ENCODE data around the gene ATP6V0A1. TPM values are rescaled to one million over a fixed set of nuclear protein-coding genes. Genes with fewer than 3 reads are reported as not detected.
"Not testable (repeated sequence)": the region's sequence is repeated elsewhere in the genome, so short reads cannot be mapped to it uniquely, and the experiment has no call there.

ATP6V0A1 gene
- total and polyA plus RNA-seq, 2 donors (not counting 3 experiments of a cell fraction or from before 2014, with no cell fraction given), result 37.3 to 49.2 TPM

DNA sequence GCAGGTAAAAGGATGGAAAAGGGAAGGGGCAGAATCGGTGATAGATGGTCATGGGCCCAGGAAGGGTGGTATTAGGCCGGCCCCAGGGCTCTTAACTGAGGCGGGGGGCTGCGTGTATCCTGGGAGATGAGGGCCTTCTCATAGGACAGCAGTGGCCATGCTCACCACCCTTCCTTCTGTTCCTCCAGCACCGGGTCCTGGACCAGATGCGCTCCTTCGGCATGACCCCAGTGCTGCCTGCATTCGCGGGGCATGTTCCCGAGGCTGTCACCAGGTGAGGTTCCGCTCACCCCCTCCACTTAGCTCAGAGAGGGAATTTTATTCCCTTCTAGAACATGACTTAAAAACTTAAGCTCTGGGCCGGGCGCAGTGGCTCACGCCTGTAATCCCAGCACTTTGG, 79.8 kb downstream of the ATP6V0A1 start:
- Histone ChIP-seq H2AFZ (ENCODE audit: low read depth, low read length) (no peak overlapping the region), H3K4me3 (replicated peaks in 1 of 3; ENCODE audit: insufficient read depth in 1 of 3, low read depth in 1 of 3, low read length in 3 of 3) (no peak overlapping the region), H3K36me3 (ENCODE audit: control insufficient read depth in 2 of 2, extremely low read depth in 1 of 2, insufficient read depth in 2 of 2, low read length in 2 of 2) (peaks cover 2 to 10% of the 10 kb centered on the region in 2 experiments), H3K4me1 (ENCODE audit: control insufficient read depth, extremely low read depth, insufficient read depth, low read length) (peaks cover 23% of the 10 kb centered on the region), H3K9me3 (replicated peaks; ENCODE audit: control insufficient read depth, insufficient read depth, low read length) (no peaks in the 10 kb centered on the region), H3K27ac (ENCODE audit: insufficient read depth, low read depth, low read length) (no peak overlapping the region), H3K27me3 (ENCODE audit: control insufficient read depth in 2 of 2, insufficient read depth in 2 of 2, low read length in 2 of 2) (no peaks in the 10 kb centered on the region), H3K9ac (replicated peaks; ENCODE audit: extremely low read depth, insufficient read depth, low read length) (no peak overlapping the region), H4K20me1 (replicated peaks; ENCODE audit: control insufficient read depth, extremely low read depth, insufficient read depth, low read length) (no peaks in the 10 kb centered on the region), H3K4me2 (ENCODE audit: insufficient read depth, low read length) (no peak overlapping the region), H3K79me2 (ENCODE audit: control insufficient read depth, insufficient read depth, low read length) (peaks cover 4% of the 10 kb centered on the region), H3K9me1 (replicated peaks; ENCODE audit: control insufficient read depth, extremely low read depth, insufficient read depth, low read length) (no peaks in the 10 kb centered on the region)
- no peak for TF ChIP-seq POLR2AphosphoS5 (IDR thresholded peaks at IDR 0.05; ENCODE audit: insufficient read depth, low read depth, low read length)
- TF ChIP-seq, protein P1, sequence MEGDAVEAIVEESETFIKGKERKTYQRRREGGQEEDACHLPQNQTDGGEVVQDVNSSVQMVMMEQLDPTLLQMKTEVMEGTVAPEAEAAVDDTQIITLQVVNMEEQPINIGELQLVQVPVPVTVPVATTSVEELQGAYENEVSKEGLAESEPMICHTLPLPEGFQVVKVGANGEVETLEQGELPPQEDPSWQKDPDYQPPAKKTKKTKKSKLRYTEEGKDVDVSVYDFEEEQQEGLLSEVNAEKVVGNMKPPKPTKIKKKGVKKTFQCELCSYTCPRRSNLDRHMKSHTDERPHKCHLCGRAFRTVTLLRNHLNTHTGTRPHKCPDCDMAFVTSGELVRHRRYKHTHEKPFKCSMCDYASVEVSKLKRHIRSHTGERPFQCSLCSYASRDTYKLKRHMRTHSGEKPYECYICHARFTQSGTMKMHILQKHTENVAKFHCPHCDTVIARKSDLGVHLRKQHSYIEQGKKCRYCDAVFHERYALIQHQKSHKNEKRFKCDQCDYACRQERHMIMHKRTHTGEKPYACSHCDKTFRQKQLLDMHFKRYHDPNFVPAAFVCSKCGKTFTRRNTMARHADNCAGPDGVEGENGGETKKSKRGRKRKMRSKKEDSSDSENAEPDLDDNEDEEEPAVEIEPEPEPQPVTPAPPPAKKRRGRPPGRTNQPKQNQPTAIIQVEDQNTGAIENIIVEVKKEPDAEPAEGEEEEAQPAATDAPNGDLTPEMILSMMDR (IDR thresholded peaks at IDR 0.05; ENCODE audit: extremely low read depth in 1 of 2, insufficient read depth in 1 of 2, low read depth in 1 of 2, low read length in 2 of 2), result no peak
- no peak for TF ChIP-seq JUN (IDR thresholded peaks at IDR 0.05; ENCODE audit: borderline replicate concordance, insufficient read depth, insufficient read length, low read depth)
- TF ChIP-seq POLR2A (IDR thresholded peaks at IDR 0.05; ENCODE audit: low read depth, low read length), result no peak
- TF ChIP-seq EZH2 (IDR thresholded peaks at IDR 0.05; ENCODE audit: borderline replicate concordance, low read depth, low read length, severe bottlenecking), result no peak
- TF ChIP-seq GATA2 (IDR thresholded peaks at IDR 0.05; ENCODE audit: insufficient read depth, insufficient read length, low read depth, low read length), result no peak
- no peak for TF ChIP-seq FOS (IDR thresholded peaks at IDR 0.05; ENCODE audit: borderline replicate concordance, insufficient read depth, low read length)
- no peak for TF ChIP-seq MYC (IDR thresholded peaks at IDR 0.05; ENCODE audit: low read depth, low read length)
- TF ChIP-seq, protein P2, sequence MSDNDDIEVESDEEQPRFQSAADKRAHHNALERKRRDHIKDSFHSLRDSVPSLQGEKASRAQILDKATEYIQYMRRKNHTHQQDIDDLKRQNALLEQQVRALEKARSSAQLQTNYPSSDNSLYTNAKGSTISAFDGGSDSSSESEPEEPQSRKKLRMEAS (IDR thresholded peaks at IDR 0.05; ENCODE audit: insufficient read depth, insufficient read length), result no peak
- intact Hi-C loops (cut with micrococcal nuclease) (no loop called here), dilution Hi-C loops (cut with MboI; ENCODE audit: extremely low pct_ligation_motif_present, low sequenced_read_pairs) (no loop called here)
- DNase-seq (ENCODE audit: low read depth, low spot score) (no peak), FAIRE-seq (no peak)
- CTCF ChIA-PET, result interaction anchor here (3.1 kb wide), 1 partner anchor 11 kb away, joined by 14 read pairs; no protein-coding TSS in a partner anchor
- no TSS peak for BruUV-seq (replicated peaks)
- POLR2A ChIA-PET, result no interaction called here

DNA sequence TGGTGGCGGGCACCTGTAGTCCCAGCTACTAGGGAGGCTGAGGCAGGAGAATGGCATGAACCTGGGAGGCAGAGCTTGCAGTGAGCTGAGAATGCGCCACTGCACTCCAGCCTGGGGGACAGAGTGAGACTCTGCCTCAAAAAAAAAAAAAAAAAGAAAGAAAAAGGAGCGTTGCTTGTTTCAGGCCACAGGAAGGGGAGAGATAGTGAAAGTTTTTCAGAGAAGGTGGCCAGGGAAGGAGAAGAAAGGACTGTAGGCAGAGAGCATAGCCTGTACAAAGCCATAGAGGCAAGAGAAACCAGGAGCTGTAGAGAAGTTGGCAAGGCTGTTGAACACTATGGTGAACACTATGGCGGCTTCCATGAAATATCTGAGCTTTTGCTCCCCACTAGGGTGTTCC, 81.9 kb downstream of the ATP6V0A1 start:
- peaks cover 20% of the 10 kb centered on the region for H3K4me1 ChIP-seq (ENCODE audit: control insufficient read depth, extremely low read depth, insufficient read depth, low read length)
- H3K9me3 ChIP-seq (replicated peaks; ENCODE audit: control insufficient read depth, insufficient read depth, low read length); BruUV-seq (replicated peaks); H2AFZ ChIP-seq (ENCODE audit: low read depth, low read length); H3K79me2 ChIP-seq (ENCODE audit: control insufficient read depth, insufficient read depth, low read length); DNase-seq (ENCODE audit: low read depth, low spot score); dilution Hi-C loops (cut with MboI; ENCODE audit: extremely low pct_ligation_motif_present, low sequenced_read_pairs); H3K4me3 ChIP-seq (replicated peaks in 1 of 3; ENCODE audit: insufficient read depth in 1 of 3, low read depth in 1 of 3, low read length in 3 of 3); H3K4me2 ChIP-seq (ENCODE audit: insufficient read depth, low read length); H3K9me1 ChIP-seq (replicated peaks; ENCODE audit: control insufficient read depth, extremely low read depth, insufficient read depth, low read length); H3K27me3 ChIP-seq (ENCODE audit: control insufficient read depth in 2 of 2, insufficient read depth in 2 of 2, low read length in 2 of 2); H3K36me3 ChIP-seq (ENCODE audit: control insufficient read depth in 2 of 2, extremely low read depth in 1 of 2, insufficient read depth in 2 of 2, low read length in 2 of 2); H3K9ac ChIP-seq (replicated peaks; ENCODE audit: extremely low read depth, insufficient read depth, low read length); H4K20me1 ChIP-seq (replicated peaks; ENCODE audit: control insufficient read depth, extremely low read depth, insufficient read depth, low read length); intact Hi-C loops (cut with micrococcal nuclease); FAIRE-seq; H3K27ac ChIP-seq (ENCODE audit: insufficient read depth, low read depth, low read length): not testable (repeated sequence)
- POLR2A ChIA-PET, result interaction anchor here (0.7 kb wide), 1 partner anchor 852 kb away, joined by 4 read pairs; no protein-coding TSS in a partner anchor
- CTCF ChIA-PET, result interaction anchor here (0.7 kb wide), 1 partner anchor 102 kb away, joined by 3 read pairs; no protein-coding TSS in a partner anchor

Measured in endothelial cell of umbilical vein (primary cell).